HG03097 (cell line): ENCODE measurements around the gene ZBTB7B.

Source experiments
- ATAC-seq: cut with Tn5 transposase; IDR thresholded peaks from one replicate; pipeline ENCODE4 v1.9.1; 2021; ENCODE audit not compliant: unreplicated experiment, low FRiP score

The ZBTB7B gene

DNA sequence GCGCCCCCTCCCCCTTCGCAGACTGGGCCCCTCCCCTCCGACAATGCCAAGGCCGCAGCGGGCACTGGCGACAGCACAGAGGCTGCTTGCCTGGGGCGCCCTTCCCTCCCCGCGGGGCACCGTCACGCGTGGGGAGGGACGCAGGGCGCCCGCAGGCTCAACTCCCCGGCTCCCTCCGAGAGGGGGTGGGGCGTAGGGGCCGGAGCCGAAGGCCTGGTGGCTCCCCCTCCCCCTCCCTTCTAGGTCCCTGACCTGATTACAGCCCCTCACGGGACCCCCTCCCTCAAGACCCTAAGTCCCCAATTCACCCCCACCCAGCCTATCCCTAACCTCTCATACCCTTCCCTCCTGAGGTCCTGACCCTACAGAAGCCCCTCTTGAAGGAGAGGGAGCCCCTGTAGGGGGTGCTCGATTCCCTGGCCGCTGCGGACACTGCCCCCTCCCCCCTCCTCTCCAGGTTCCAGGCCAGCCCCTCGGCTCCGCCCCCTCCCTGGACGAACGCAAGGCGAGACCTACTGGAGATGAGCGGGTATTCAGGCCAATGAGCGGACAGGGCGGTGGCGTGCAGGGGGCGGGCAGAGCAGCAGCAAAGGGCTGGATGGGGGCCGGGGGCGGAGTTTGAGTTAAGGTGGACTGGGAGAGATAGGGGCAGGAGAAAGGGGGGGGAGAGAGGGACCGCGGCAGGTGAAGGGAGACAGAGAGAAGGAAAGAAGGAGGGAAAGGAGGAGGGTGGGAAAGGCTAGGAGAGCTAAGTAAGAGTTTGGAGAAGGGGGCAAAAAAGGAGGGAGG lies 733 bp upstream of the ZBTB7B start:
- ATAC-seq: peak; percentile 43

DNA sequence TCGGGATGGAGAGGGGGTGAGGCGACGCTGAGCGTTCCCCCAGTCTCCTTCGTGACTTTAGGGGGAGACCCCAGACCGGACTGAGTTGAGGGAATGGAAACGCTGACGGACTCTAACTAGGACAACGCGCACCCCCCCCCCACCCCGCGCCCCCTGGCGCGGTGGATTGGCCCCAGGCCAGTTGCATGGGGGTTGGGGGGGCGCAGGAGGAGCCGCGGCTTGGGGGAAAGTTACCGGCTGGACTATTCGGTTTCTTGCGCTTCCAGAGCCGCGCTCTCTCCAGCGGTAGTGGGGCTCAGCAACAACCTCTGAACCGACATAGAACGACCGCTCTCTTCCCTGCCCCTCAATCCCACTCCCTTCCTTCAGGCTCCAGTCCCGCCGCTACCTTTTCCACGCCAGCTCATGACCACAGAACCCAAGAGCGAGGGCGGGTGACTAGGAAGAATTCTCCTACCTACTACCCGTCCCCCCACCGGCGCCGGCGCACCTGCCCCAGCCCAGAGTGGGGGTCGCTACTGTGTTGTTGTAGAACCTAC lies 694 bp downstream of the ZBTB7B start:
- no peak for ATAC-seq

DNA sequence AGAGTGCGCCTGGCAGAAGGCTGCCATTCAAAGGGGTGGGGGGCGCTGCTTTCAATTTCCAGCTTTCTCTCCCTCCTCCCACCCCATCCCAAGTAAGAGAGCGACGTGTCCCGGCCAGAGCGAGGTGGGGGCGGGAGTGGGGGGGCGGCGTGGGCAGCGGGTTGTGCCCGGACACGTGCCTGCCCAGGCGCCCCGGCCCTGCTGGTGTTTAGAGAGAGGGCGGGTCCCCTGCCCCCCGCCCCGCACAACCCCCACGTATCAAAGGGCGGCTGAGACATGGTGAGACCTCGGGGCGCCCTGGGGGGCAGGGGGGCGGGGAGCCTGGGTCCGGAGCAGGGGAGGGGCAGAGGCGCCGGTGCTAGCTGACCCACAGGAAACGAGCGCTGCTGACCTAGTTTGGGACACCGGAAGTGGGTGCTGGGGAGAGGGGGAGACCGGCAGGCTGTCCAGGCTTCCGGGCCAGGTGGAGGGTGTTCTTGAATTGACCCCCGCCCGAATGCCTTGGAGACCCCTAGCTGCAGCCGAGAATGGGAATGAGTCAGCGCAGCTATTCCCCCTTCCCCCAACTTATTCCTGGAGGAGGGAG lies 1.3 kb downstream of the ZBTB7B start:
- ATAC-seq: no peak

DNA sequence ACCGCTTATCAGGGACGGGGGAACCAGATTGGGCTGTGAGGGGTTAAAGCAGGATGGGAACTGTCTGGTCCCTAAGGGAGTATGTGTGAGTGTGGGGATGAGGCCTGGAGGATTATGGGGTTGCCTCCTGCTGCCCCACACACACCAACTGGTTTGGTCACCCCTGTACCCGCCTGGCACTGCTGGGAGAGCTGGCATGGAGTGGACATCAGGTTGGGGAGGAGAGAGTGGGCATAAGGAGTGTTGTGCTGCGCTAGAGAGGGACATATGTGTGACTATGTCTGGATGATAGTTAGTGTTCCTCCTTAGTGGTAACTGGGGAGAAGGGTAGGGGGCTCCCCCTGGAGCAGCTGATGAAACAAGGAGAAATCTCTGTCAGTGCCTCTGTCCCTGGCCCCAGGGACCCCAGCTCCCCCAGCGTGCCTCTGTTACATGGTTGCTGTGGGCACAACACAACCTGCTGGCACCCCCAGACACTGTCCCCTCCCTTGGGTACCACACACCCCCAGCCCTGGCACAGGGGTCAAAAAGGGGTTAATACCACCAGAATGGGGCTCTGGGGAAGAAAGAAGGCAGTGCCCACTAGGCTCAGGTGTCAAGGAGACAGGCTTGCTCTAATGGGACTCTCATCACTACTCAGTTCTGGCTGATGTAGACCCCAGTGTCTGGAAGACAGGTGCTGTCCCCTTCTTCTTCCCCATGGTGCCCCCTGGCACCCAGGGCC lies 1.9 kb downstream of the ZBTB7B start:
- no peak for ATAC-seq

DNA sequence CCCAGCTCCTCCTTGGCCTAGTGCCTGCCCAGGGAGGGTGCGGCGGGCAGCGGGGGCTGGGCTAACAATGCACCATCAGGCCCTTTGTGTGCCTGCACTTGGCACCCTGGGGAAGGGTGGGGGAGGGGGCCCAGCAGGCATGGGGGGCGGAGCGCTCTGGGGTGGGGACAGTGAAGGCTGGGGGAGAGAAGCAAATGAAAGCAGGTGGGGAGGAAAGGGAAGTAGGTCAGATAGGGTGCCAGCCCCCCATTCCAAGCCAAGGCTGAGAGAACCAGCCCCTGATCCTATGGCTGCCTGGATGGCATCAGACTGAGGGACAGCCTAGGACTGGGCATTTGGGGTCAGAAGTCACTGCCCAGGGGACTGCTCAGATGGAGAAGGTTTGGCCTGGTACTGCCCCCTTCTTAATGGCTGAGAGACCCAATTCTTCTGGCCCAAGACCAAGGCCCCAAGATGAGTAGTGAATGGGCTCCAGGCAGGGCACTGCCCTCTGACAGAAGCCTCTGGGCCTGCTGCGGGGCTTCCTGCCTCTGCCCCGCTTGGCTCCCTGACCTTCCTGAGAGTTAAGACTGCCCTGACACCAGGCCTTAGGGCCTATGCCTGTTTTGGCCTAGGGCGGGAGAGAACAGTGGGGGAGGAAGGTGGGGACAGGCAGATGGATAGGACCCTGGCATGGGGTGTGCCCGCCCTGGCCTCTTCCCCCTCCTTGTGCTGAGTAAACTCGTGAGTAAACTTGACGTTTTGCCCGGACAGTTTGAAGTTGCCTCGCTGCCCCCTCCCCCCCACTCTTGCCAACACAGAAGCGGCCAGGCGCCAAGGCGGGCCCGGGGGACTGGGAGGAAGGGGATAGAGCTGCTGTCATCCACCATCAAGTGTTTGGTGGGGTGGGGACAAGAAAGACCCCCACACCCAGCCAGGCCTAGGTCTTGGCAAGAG lies 2.7 kb downstream of the ZBTB7B start:
- no peak for ATAC-seq

DNA sequence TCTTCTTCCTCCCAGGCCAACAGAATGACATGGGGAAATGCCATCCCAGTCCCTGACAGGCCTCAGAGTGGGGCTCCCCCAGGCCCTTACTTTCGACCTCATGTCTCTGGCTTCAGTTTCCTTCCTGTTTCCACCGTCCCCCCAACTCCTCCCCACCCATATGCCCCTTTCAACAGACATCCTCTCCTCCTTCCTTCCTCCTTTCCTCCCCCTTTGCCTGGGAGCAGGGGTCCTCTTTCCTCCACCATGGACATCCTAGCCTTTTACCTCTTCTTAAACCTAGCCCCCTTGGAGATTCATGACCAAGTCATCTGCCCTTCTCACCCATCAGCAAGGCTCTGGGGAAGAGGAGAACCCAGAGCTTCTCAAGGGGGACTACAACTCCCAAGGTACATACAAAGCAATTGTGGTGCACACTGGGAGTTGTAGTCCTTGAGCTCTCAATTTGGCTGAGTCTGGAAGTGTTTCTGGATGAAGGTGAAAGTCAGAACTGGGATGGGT lies 4.0 kb downstream of the ZBTB7B start:
- ATAC-seq: no peak

DNA sequence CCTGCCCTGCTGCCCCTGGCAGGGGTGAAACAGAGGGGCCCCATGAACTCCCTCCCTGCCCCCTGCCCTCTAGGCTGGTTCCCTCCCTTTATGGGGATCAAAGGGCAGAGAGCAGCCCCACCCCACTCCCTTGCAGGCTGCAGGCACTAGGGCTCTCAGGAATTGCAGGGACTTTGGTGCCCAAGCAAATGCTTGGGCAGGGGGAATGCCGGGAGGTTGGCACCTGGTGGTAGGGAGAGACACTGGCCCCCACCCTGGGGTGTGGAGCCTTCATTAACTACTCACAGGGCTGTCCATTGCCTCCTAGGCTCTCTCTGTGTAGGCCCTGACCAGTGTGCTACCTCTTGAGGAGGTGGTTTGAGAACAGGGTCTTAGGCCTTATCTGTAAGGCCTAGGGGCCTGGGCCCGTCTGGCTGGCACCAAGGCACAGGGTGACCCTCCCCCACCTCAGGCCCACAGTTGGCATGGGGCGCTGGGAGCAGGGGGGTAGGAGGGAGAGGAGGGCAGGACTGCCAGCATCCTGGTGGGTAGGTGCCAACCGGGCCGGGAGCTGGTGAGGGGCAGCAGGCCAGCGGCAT lies 4.7 kb downstream of the ZBTB7B start:
- no peak for ATAC-seq

DNA sequence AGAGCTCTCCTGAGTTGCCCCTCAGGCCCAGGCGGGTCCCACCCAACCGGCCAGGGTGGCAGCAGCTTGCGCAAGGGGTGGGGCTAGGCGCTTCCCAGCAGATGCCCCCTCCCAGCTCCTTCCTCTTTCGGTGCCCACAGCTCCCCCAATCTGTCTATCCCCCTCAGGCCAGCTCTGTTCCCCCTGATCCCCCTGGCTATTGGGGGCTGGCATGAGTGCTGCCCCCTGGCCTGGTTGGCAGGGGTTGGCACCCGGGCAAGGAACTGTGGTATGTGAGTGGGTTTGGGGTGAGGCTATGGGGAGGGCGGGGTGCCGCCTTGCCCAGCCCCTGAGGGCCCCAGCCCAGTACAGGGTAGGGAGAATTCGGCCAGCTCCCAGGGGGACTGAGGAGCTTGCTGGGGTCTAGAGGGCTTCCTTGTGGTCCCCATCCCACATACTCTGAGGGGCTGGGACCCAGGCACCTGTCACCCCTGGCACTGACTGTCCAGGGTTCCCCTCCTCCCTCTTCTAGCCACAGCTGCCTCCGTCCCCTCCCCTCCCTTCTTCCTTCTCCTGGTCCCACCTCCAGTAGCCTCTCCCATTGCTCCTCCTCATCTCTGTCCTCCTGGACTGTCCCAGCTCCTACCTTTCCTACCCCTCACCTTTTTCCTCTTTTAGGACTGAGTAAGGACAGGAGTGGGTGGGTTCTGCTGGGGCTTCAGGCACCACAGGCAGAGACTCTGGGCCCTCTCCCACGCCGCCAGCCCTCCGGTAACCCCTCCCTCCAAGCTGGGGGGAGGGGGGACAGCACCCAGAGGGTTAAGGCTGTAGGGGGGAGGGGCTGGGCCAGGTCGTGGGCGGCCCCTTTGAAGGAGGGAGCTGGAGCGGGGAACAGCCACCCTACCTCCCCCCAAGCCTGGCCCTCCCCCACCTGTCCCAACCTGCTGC lies 5.7 kb downstream of the ZBTB7B start:
- ATAC-seq: no peak

DNA sequence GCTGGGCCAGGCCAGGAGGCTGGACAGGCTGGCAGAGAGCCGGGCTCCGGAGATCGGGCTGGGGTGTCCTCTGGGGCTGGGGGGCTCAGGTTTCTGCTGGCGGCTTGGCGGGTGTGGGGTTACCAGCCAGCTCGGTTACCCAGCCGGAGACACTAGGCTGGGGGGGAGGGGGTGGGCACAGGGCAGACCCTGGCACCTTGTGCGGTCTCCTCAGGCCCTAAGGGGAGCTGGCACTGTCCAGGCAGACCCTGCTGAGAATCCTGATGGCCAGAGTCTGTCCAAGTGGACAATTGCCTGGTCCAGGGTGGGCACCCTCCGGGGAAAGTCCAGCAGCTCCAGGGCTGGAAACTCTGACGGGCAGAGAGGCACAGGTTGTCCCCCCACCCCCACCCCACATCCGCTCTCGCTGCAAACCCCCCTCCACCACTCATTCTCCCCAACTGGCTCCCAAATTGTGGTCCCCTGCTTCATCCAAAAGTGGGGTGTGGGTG lies 6.7 kb downstream of the ZBTB7B start:
- no peak for ATAC-seq

DNA sequence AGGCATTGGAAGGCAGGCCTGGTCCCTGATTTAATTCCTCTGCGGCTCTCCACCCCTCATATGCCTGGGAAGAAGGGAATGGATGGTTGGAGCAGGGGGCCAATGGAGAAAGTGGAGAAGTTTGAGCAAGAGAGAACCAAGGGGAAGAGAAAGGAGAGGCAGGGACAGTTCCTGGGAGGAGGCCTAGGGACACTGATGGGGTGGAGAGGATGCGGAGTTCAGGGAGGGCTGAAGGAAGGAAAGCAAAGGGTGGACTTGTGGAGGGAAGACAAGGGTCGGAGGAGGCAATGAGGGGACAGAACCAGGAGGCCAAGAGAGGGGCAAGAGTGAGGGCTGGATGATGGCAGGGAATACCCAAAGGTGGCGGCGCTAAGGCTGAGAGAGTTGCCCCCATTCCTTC lies 7.1 kb downstream of the ZBTB7B start:
- ATAC-seq: no peak

DNA sequence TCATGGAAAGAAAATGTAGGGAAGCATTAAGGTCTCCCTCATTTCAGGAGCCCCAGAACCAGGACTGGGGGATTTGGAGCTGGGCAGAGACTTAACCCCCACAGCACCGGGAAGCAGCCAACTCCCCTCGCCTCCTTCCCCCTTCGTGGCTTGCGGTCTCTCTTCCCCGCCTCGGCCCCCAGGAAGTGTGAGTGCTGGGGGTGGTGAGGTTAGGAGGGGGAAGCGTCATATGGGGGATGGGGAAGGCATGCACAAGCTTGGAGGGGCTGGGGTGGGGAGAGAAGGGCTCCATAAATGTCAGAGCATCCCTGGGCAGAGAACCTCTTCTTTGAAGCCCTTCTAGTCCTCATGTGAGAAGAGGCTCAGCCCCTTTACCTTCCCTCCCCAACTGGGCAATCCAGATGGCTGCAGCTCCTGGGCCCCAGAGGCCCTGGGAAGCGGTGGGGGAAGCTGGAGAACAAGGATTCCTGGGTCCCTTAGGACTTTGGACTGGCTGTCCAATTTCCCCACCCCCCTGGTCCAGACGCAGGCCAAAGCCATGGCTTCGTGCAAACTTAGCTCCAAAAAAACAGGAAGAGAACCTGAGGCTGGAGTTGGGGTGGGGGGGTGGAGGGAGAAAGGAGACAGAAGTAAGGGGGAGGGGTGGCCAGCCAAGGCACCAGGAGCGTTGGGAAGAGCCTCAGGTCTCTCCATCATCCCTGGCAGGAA lies 7.8 kb downstream of the ZBTB7B start:
- no peak for ATAC-seq

DNA sequence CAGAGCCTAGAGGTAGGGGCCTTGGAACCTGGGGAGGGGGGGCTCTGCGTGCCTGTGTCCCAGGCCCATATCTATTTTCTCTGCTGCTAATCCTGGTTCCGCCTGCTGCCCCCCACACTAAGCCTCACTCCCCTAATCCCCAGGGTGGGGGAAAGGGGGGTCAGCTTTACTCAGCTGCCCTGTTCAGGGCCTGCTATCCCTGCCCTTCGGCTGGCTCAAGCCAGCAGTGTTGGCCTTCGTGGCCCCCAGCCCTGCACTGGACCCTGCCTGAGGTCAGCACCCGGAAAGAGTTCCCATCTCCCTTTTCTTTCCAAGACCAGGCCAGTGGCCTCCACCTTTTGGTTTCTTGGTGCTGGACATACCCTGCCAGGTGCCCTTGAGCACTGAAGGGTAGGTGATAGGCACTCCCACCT lies 8.4 kb downstream of the ZBTB7B start:
- no peak for ATAC-seq

DNA sequence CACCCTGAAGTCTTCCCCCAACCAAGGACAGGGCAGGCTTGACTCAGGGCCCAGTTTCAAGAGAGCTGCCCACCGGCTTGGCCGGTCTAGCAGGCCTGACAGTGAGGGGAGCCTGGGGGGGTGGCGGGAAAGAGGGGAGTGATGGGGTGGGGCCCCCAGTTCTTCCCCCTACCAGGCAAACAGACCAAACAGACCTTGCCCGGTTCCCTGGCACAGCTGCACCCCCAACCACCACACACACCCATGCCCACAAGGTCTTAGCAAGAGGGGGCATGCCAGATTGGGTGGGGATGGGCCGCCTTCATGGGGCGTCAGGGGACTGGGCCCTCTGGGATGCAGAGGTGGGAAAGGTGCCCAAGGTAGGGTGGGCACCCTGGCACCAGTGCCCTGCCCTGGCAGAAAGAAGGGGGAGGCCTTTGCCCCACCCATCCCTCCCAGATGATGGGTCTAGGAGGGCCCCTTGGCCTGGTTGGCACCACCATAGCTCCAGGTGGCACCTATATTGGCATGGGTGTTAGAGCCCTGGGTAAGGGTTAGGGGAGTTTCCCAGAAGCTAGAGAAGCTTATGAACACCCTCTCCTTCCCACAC lies 8.9 kb downstream of the ZBTB7B start:
- no peak for ATAC-seq

DNA sequence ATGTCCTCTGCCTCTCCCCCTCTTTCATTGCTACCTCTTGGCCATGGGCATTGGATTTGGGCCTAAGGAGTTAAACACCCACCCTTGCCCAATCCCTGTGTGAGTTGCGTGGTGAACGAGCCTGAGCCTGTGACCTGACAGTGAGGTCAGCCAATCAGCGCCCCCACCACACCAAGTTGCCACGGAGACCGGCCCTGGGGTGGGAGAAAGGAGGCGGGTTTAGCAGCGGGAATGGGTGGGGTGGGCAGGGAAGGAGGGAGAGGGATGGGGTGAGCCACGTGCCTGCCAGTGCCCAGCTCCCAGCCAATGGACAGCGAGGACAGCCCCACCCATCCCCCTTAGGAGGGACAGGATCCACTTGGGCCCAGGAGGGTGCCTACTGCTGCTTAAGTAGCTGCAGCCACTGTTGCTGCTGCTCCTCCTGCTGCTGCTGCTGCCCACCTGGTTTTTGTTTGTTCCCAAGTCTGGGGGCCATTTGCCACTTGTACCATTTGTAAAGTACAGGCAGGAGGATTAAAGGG lies 9.5 kb downstream of the ZBTB7B start:
- no peak for ATAC-seq

DNA sequence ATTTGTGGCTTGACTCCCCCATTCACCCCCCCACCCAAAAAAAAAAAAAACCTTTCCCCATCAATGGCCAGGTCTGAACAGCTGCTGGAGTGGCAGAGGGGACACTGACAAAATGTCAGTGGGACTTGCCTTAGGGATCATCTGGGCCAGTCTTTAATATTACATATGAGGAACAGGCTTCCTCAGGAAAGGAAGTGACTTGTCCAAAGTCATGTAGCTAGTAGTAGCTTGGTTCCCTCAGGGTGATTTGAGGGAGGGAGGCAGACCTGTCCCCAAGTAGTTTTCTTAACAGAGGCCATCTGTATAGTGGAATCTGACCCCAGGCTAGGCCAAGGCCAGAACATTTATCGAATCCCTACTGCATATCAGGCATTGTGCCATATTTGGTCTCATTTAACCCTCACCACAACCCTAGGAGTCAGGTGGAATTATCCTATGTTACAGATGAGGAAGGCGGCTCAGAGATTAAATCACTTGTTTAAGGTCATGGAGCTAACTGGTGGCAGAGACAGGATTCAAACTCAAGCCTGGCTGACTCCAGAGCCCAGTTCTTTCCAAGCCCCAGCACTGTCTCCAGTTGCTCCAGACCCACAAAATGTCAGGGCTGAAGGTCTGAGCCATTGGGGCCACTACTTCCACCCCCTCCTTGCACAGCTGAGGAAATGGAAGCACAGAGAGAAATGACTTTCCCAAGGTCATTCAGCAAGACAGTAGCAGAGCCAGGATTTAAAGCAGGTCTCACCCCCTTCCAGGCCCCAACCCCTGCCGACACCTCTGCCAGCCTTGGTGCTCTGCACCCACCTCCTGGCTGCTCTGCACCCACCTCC lies 10.4 kb downstream of the ZBTB7B start:
- ATAC-seq: no peak

DNA sequence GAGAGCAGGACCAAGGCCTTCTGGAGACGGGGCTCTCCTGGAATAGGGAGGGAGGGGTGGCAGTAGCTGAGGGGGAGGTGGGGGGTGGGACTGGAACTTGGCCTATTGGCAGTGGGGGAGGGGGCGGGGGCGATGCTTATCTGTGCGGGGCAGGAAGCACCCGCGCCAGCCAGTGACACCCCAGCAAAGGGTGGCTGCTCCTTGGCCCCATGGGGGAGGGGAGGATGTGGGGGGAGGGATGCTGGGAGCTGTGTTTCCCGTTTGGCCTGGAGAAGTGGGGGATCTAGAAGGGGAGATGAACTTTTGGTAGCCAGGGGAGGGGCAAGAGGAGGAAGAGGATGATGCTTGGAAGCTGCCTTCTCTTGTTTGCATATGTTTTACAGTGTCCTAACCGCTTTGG lies 11.0 kb downstream of the ZBTB7B start:
- ATAC-seq: no peak
